Stimulated activated CD4-positive, alpha-beta T cell treated with anti-CD3 and anti-CD28 coated beads, Interleukin-1b, Interleukin-23, amount 100 ng/mL, for 4 hours (primary cell): Measurements from ENCODE around the gene HMGB1.
"Not testable (repeated sequence)": the region's sequence is repeated elsewhere in the genome, so short reads cannot be mapped to it uniquely, and the experiment has no call there.

Experiments used
- DNase-seq, 2 donors: peaks; one replicate each; pipeline ENCODE4 v3.0.0-alpha.2; 2020; ENCODE audit warnings: low read depth in 2 of 2

The HMGB1 gene

DNA sequence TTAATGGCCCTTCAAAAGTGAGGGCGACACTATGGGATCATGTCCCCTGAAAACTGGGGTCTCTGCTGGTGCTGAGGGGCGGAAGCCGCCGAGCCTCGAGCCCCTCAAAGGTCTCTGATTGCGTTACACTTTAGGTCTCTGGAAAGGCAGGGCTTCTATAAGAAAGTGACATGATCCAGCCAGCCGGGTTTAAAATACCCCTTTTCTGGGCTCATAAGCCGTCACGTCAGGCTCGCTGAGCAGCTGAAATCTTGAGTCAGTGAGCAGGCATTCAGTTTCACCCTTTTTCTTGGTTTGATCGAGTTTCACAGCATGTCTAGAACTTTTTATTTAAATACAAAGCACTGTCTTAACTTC lies 600 bp upstream of the HMGB1 start:
- no peak for DNase-seq

DNA sequence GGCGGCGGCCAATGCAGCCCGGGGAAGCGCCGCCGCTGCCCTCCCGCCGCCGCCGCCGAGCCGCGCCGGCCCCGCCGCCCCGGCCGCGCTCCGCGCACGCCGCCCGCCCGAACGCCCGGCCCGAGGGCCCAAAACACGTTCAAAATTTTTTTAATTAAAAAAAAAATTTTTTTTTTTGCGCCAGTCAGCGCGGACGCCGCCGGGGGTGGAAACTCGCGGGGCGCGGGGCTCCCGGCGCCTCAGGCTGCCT lies 468 bp downstream of the HMGB1 start:
- DNase-seq: no peak

DNA sequence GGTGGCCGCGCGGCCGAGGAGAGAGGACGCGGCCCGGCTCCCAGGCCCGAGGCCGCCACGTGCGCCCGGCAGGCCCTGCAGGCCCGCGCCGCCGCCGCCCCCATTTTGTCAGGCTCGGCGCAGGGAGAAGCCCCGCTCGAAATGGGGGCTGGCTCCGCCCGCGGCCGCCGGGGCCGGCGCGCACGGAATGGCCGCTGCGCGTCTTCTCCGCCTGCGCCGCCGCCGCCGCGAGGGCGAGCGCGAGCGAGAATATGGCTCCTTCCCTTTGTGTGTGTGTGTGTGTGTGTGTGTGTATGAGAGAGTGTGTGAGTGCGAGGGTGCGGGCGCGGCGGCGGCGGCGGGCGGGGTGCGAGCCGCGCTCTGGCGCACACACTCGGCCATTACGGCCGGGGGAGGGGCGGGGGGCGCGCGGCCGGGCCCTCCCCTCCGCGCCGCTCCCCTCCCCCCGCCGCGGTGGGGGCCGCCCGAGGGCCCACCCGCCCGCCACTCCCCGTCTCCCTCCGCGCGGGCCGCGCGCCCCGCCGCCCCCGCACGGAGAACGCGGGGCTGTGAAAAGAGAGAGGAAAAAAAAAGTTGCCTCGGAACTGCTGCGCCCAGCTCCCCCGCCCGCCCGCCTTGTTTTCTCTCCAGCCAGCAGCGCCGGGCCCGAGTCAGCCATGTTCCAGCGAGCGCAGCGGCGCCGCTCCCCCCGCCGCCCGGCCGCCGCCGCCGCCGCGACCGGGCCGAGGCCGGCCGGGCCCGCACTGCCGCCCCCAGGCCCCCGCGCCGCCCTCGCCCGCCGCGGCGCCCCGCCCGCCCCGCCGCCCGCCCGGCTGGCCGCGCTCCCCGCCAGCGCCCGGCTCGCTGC lies 1.0 kb downstream of the HMGB1 start:
- DNase-seq: peak; percentile 75 to 84

DNA sequence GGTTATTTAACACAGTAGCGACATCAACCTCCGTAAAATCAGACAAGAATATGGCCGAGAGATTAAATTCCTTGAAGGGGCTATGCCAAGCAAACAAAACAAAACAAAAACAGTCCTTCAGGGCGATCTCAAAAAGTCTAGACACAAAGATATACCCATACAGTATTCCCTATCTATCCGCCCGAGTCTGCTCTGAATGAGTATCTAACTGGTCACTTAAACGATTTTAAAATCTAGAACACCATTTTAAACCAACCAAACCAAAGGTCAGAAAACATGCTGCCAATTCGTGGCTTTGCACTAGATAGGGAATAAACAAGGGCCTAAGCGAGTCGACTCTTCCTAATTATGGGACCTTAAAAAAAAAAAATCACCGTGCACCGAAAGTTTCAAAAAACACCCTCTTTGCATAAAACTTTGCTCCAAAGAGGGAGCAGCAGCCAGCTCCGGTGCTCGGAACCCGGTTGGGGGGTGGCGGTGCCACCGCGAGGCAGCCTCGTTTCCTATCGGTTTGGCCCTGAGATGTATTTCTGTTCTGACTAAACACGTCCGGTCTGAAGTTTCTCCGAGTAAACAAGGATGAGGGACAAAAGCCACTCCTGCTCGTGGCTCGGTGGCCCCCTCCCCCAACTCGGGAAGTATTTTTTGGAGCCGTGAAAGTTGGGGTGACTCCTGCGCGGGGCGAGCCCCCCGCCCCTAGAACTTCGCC lies 1.8 kb downstream of the HMGB1 start:
- DNase-seq: peak; percentile 57 to 61

DNA sequence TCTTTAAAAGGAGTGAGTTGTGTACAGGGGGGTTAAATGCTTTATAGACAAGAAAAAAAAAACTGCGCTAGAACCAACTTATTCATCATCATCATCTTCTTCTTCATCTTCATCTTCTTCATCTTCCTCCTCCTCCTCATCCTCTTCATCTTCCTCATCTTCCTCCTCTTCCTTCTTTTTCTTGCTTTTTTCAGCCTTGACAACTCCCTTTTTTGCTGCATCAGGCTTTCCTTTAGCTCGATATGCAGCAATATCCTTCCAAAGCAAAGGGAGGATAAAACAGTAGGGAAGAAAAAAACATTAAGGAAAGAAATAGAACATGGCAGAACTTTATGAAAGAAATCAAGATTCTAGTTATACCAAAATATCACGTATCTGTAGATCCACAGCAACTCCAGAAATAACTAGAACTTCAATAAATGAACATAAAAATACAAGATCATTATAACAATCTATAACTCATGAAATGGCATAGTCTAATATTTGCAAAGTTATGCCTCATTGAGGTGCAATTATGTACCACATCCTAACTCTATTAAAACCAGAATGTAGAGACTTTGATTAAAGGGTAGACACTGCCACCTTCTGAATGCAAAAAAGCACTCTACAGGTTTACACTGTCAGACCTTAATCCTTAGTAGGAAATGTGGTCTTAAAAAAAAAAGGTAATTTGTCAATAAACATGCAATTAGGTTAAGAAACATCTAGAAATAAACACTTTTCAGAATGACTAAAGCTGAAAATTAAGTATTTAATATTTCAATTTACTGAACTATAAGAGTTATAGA lies 4.3 kb downstream of the HMGB1 start:
- not testable (repeated sequence) for DNase-seq

DNA sequence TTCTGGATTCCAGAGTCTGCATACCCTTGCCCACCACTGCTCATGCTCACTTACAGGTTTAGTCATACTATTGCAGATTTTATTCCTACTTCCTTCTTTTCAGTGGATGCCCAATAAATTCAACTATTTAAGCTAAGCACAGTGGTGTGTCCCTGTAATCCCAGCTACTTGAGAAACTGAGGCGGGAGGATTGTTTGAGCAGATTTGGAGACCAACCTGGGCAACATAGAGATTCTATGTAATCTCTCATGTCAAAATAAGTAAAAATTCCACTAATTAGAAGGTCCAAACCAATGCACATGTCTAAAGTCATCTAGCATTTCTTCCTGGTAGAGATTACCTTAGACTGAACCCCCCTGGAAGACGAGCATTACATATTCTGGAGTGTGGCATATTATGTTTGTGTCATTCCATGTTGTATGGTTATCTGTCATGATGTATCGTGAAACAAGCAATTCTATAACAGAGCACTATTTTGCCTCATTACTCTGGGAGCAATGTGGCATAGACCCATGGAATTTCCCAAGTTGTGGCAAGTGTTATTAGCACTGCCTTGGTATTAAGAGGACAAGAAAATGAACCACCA lies 8.3 kb downstream of the HMGB1 start:
- DNase-seq: no peak

DNA sequence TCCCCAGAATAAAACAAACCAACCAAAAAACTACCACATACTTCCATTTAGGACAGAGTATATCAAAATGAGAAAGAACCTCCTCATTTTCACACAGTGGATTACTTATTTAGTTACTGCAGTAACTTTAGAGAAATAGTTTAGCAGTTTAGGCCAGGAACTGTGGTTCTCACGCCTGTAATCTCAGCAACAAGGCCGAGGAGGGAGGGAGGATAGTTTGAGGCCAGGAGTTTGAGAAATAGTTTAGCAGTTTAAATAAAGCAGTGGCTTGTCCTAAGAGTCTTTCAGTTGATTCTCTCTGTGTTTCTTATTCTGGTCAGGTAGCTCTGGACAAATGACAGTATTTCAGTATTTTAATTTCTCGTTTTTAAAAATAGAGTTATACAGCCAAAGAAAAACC lies 9.4 kb downstream of the HMGB1 start:
- DNase-seq: no peak

DNA sequence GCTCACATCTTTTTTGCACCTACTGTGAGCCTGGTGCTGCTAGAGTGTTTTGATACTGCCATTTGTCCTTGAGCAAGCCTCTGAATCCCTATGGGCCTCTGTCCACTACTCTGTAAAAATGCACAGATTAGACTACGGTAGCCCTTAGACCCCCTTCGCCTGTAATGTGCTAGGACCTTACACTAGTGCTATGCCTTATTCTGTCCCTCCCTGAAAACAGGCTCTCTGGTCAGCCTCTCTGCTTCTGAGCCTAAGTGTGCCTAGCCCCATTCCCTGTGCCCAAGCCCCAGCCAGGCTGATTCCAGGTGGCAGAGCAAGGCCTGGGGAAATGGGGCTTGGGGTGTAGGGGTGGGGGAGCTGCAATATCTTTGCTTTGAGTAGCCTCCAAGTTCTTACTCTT lies 10.7 kb downstream of the HMGB1 start:
- DNase-seq: no peak

DNA sequence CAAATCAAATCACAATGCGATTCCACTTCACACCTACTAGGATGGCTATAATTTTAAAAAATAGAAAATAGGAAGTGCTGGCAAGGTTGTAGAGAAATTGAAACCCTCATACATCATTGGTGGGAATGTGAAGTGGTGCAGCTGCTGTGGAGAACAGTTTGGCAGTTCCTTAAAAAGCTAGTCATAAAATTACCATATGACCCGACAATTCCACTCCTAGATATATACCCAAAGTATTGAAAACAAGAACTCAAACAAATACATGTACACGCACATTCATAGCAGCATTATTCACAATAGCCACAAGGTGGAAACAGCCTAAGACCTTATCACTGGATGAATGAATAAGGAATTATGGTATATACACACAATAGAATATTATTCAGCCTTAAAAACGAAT lies 12.0 kb downstream of the HMGB1 start:
- no peak for DNase-seq

DNA sequence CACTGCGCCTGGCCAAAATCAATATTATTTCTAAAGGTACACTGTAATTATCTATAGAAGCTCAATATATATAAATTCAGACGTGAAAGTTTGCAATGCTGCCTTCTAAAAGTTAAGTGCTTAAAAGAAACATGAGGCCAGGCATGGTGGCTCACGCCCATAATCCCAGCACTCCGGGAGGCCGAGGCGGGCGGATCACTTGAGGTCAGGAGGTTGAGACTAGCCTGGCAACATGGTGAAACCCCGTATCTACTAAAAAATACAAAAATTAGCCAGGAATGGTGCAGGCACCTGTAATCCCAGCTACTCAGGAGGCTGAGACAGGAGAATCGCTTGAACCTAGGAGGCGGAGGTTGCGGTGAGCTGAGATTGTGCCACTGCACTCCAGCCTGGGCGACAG lies 14.3 kb downstream of the HMGB1 start:
- not testable (repeated sequence) for DNase-seq

DNA sequence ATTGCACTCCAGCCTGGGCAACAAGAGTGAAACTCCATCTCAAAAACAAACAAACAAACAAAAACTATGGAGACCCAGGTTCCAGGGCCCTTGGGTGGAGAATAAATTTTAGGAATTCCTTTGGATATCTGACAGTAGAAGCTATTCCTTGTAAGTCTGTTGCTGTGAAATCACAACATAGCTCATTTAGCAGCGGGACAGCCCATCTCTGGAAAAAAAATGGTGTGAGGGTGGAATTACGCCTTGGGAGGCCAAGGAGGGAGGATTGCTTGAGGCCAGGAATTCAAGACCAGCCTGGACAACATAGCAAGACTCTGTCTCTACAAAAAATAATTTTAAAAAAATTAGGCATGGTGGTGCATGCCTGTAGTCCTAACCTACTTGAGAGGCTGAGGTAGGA lies 15.7 kb downstream of the HMGB1 start:
- DNase-seq: no peak

DNA sequence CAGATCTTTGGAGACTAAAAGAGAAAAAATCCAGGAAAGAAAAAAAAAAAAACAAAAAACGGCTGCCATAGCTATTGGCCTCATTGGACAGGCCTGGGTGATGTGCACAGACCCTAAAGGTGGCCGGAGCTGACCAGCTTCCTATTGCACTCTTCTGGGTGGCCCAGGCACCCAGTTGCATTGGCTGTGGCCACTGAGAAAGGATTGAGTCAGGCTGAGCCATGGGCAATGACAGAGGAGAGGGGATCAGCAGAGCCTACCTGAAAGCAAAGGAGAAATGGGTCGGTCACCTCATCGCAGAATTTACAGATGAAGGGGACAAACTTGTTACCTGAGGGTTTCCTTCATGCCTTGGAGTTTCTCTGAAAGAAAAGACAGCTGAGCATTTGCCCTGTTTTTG lies 17.3 kb downstream of the HMGB1 start:
- DNase-seq: no peak

DNA sequence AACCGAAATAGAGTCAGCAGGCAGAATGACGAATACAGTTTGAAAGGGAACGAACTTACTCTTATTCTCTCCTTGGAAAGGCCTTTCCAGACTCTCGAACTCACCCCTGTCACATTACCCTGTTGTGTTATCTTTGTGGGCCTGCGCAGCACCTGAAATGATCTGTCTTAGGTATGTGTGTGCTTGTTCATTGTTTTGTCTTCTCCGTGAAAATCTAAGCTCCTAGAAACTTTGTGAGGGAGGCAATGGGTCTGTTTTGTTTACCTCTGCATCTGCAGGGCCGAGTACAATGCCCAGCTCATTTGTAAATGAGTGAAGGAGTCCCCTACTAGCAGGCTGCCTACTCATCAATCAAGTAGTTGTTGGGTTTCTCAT lies 19.6 kb downstream of the HMGB1 start:
- DNase-seq: no peak

DNA sequence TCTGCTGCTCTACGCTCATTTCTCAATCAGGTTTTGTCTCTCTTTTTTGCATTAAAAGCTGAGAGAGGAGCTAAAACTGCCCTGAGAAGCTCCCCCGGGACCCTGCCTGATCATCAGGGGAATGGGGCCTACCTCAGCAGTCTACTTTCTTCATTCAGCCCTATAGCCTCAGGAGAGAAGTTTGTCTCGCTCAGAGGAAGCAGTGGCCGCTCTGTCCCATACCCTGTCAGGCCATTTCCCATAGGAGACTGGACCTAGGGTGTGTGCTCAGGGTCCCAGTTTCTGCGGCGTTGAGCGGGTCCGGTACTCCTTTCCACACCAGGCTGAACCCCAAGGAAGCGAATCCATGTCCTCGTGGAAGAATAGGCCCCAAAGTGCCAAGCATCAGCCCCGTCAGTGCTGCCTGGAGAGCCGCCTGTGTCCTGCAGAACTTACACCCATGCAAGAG lies 21.8 kb downstream of the HMGB1 start:
- no peak for DNase-seq

DNA sequence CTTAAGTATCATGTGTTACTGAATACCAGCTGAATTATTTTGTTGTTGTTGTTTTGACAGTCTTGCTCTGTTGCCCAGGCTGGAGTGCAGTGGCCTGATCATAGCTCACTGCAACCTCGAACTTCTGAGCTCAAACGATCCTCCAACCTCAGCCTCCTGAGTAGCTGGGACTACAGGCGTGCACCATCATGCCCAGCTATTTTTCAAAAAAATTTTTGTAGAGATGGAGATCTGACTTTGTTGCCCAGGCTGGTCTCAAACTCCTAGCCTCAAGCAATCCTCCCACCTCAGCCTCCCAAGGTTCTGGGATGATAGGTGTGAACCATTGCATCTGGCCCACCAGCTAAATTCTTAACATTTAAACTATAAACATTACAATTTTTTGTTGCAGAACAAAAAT lies 22.2 kb downstream of the HMGB1 start:
- DNase-seq: not testable (repeated sequence)

DNA sequence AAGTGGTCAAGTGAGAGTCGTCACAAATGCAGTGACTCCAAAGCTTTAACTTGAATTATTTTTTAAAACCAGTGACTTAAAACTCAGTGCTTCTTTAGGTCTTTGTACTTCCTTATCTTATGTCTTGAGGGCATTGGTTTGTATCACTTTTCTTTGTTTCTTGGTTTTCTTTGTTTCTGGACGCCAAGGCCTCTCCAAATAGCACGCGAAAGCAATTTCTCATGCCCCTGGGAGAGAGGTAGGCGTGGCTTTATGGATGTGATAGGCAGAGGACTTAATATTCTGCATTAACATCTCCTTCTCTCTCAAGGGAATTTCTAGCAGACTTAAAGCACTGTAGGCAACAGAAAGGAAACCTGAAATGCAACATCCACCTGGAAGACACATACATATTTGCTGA lies 22.8 kb downstream of the HMGB1 start:
- no peak for DNase-seq

DNA sequence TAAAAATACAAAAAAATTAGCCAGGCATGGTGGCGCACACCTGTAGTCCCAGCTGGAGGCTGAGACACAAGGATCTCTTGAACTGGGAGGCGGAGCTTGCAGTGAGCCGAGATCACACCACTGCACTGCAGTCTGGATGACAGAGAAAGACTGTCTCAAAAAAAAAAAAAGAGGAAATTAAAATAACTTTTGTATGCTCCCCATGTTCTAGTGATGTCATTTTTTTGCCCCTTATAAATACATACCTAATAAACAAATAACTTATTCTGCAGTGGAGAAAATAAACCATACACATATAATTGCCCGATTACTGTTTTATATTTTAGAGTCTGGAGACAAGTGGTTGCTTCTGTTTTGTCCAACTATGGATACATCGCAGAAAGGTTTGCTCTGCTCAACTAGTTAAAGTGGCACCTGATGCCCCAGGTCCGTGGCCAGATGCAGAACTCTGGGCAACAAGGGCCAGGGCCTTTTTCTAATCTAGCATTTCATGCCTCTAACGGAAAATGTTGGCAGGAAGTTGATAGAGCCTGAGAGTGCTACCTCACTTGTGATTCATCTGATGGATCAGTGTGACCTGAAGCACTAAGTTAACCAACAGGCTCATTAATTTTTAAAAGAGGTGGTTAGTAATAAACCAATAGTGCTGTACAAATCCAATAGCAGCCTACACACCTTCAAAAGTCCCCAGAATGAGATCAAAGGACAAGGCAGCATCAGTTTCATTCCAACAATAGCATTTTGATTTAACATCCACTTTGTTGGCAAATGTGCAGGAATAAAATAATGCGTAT lies 24.6 kb downstream of the HMGB1 start:
- DNase-seq: no peak

DNA sequence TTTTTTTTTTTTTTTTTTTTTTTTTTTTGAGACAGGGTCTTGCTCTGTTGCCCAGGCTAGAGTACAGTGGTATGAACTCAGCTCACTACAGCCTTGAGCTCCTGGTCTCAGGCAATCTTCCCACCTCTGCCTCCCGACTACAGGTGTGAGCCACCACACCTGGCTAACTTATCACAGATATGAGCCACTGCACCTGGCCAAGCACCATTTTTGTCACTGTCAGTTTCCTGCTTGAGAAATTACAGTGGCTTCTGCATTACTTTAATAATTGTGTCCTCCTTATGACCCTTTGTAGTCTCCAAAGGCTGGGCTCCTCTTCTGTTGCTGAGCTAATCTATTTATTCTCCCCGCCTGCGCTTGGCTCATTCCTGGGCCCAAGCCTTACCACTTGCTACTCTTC lies 27.4 kb downstream of the HMGB1 start:
- DNase-seq: no peak

DNA sequence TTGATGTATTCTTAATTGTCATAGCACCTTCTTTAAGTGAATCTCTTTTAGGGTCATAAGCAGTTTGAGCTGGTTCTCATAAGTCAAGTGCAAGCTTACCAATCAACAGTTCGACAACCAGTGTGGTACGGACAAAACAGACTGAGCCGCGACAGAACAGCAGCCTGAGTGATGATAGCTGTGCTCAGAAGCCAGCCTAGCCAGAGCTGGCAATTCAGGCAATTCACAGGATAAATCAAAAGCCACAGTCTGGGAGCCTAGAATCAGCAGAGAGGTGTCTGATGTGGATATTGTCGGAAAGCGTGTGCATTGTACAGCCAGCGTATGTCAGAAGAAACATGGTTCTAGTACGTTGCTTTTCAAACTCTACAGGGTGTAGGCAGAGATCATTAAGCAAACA lies 28.6 kb downstream of the HMGB1 start:
- DNase-seq: no peak

DNA sequence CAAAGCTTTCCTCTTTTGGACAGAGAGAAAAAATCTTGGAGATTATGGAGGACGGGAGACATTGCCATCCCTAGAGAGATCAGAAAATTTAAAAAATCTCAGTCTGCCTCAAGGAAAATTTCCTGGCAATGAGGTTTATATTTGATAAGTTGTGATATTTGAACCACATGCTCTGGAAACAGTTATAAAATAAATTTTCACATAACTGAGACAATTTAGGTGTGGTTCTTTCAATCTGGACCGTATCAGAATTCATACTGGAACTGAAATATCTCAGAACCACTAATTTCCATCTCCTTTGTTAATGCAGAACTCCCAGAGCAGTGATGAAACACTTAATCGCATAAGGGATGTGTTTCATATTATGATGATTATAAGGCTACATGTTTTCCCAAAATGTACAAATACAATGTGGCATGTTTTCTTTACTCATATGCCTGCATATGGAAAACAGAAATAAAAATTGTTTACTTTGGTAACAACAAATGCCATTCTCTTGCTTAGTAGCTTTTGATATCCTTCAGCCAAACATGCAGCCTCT lies 29.8 kb downstream of the HMGB1 start:
- DNase-seq: no peak

DNA sequence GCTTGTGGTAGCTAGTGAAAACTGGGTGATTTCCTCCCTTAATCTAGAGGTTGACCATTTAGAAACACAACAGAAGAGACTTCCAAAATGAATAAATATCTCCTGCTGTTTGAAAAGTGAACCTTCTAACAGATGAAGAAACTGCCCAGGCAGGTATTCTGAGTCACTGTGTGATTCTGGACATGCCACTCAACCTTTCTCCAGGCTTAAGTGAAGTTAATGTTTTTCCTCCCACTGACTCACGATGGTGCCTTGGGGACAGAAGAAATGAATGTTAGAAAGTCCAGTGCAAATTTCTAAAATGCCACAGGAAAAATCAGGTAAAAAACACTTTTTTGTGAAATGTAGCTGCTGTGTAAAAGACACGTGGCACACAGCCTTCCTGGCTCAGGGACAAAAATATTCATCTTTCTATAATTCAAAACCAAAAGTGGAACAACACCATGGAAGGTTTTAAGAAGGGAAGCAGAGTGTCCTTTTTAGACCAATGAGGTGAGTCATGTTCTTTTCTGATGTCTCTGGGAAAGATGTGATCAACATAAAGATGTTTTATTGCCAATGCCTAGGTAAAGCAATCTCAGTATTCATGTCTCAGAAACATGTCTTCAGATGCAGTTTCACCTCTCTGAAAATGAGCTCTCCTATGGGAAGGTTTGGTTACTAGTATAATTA lies 34.3 kb downstream of the HMGB1 start:
- no peak for DNase-seq
